Heart left ventricle (tissue), 16 donors: ENCODE data around the gene MGMT. TPM values are rescaled to one million over a fixed set of nuclear protein-coding genes. Genes with fewer than 3 reads are reported as not detected.

Experiments
- ATAC-seq, 4 donors: fragments of 200-7000 bp; cut with Tn5 transposase; one replicate each; pipeline ENCODE4 v1.9.1; 2020 to 2022; ENCODE audit warnings: moderate library complexity in 4 of 4, mild to moderate bottlenecking in 3 of 4, moderate number of reproducible peaks in 1 of 4
- DNase-seq, 5 donors: peaks; one replicate each; pipeline ENCODE4 v3.0.0-alpha.2; 2020
- H3K27ac ChIP-seq, 12 donors: fragments of 200-600 bp; sonication (generic) in 4 of 12; one replicate each; pipeline versions ENCODE4 v1.5.0 to v1.8.0; 2016 to 2022; ENCODE audit warnings: mild to moderate bottlenecking in 2 of 12
- H3K27me3 ChIP-seq, 9 donors: fragments of 200-600 bp; sonication (generic) in 2 of 9; one replicate each; pipeline versions ENCODE4 v1.5.1 to v1.8.0; 2016 to 2022; ENCODE audit warnings: mild to moderate bottlenecking in 3 of 9
- H3K36me3 ChIP-seq, 9 donors: fragments of 200-600 bp; sonication (generic) in 2 of 9; one replicate each; pipeline versions ENCODE4 v1.5.0 to v1.8.0; 2018 to 2022; ENCODE audit warnings: mild to moderate bottlenecking in 2 of 9
- H3K4me1 ChIP-seq, 12 donors: fragments of 200-600 bp; sonication (generic) in 4 of 12; one replicate each; pipeline versions ENCODE4 v1.5.0 to v1.8.0; 2016 to 2022; ENCODE audit warnings: mild to moderate bottlenecking in 3 of 12
- H3K4me3 ChIP-seq, 12 donors: fragments of 200-600 bp; sonication (generic) in 4 of 12; one replicate each; pipeline versions ENCODE4 v1.5.0 to v1.8.0; 2017 to 2022; ENCODE audit warnings: mild to moderate bottlenecking in 9 of 12, moderate library complexity in 4 of 12
- H3K9me3 ChIP-seq, 12 donors: fragments of 200-600 bp; sonication (generic) in 4 of 12; one replicate each; pipeline versions ENCODE4 v1.5.0 to v1.8.0; 2016 to 2022; ENCODE audit warnings: mild to moderate bottlenecking in 1 of 12
- POLR2A ChIP-seq, 2 donors: fragments of 450-650 bp; IDR thresholded peaks; one replicate each; pipeline ENCODE4 v1.6.1; 2017; ENCODE audit warnings: antibody characterized with exemption in 2 of 2, mild to moderate bottlenecking in 2 of 2, moderate library complexity in 2 of 2
- WGBS, 4 donors: extraction: QIAGEN DNeasy Blood & Tissue Kit in 2 of 4; methylation state at CpG; one replicate each; pipeline versions ENCODE4 v1.1.5 to v1.1.7; 2013 to 2018; 5-methylcytosine and 5-hydroxymethylcytosine counted together
- intact Hi-C, 10 donors: fragments of 100-400 bp; cut with DNase I; formaldehyde crosslinking; loops; one replicate each; pipeline versions ENCODE4 v1.11.1 to v1.14.2; 2022
- polyA plus RNA-seq, 2 donors: library from polyadenylated mRNA; stranded (reverse); fragments of 200-250 nt; gene quantifications; one replicate each; pipeline ENCODE4 v1.2.3, GENCODE V29; 2013
- total RNA-seq, 9 donors: library from RNA; depleted of rRNA in 2 of 9; stranded (reverse); fragments of >200 nt in 2 of 9; fragmentation: NEBNext Ultra II Directional in 3 of 9; extraction: Animal tissue kit (Norgen Biotek cat#: 25700) in 3 of 9; gene quantifications; one replicate each; pipeline versions ENCODE4 v1.1.0 to v1.2.4, GENCODE V29; 2016 to 2023
- TF ChIP-seq, protein P1 (sequence below), 12 donors: fragments of 200-600 bp; sonication (generic) in 4 of 12; IDR thresholded peaks; one replicate each; pipeline versions ENCODE4 v1.5.0 to v1.8.0; 2018 to 2022; ENCODE audit warnings: antibody characterized with exemption in 12 of 12, mild to moderate bottlenecking in 5 of 12
- donor health status: ischemic (EF 13 %, LVEDD 7.1; RV severe dilation, severe dysfunction).
- donor health status: healthy with polysubstance abuse.
- donor health status: DM: no; HTN: yes; CAD: no.
- donor health status: DM: no; HTN: no; CAD: no.
- donor health status: ischemic (EF 25% LVEDD 6.9; RV normal size, moderate dysfunction).
- donor health status: ischemic (EF 25% LVEDD 5.7; RV mildly dilated, moderate dysfunction).
- donor health status: healthy.
- donor health status: DM: yes; HTN: yes; CAD: no.
- donor health status: ischemic (EF 35%, LVEDD 5.7; RV mildly dilated, moderate dysfunction).
- donor health status: nonischemic (EF 11% LVEDD 7.7; RV severe dilation, severe dysfunction).
- donor health status: DM: yes; HTN: yes; CAD: no.
- donor health status: PGD.
- donor health status: ischemic (EF 29% LVEDD 5.4; RV normal size, mild dysfunction).
- donor health status: nonischemic (EF 23%, LVEDD 6.1; RV moderate dilation, normal function).

Gene MGMT
- total and polyA plus RNA-seq, 11 donors, result 6.2 to 25.3 (median 11.6) TPM

GRCh38 chr10:129741978-129742741 lies 275.1 kb downstream of the MGMT start:
- H3K9me3 ChIP-seq, result peaks cover 0 to 22% (median 0%) of the 10 kb centered on the region in 12 donors
- no peaks in the 10 kb centered on the region for H3K27me3 ChIP-seq
- H3K4me1 ChIP-seq, result no peaks in the 10 kb centered on the region
- intact Hi-C loops, result no loop called here
- H3K27ac ChIP-seq, result no peak overlapping the region
- ATAC-seq (no peak), DNase-seq (no peak)
- TF ChIP-seq POLR2A (IDR thresholded peaks at IDR 0.05), result no peak
- TF ChIP-seq, protein P1, sequence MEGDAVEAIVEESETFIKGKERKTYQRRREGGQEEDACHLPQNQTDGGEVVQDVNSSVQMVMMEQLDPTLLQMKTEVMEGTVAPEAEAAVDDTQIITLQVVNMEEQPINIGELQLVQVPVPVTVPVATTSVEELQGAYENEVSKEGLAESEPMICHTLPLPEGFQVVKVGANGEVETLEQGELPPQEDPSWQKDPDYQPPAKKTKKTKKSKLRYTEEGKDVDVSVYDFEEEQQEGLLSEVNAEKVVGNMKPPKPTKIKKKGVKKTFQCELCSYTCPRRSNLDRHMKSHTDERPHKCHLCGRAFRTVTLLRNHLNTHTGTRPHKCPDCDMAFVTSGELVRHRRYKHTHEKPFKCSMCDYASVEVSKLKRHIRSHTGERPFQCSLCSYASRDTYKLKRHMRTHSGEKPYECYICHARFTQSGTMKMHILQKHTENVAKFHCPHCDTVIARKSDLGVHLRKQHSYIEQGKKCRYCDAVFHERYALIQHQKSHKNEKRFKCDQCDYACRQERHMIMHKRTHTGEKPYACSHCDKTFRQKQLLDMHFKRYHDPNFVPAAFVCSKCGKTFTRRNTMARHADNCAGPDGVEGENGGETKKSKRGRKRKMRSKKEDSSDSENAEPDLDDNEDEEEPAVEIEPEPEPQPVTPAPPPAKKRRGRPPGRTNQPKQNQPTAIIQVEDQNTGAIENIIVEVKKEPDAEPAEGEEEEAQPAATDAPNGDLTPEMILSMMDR (IDR thresholded peaks at IDR 0.05), result no peak
- 93 to 97% (median 96%) methylated on average over 16 to 19 of the region's 19 CpGs for WGBS, 4 donors
- H3K4me3 ChIP-seq, result no peak overlapping the region
- no peaks in the 10 kb centered on the region for H3K36me3 ChIP-seq

DNA sequence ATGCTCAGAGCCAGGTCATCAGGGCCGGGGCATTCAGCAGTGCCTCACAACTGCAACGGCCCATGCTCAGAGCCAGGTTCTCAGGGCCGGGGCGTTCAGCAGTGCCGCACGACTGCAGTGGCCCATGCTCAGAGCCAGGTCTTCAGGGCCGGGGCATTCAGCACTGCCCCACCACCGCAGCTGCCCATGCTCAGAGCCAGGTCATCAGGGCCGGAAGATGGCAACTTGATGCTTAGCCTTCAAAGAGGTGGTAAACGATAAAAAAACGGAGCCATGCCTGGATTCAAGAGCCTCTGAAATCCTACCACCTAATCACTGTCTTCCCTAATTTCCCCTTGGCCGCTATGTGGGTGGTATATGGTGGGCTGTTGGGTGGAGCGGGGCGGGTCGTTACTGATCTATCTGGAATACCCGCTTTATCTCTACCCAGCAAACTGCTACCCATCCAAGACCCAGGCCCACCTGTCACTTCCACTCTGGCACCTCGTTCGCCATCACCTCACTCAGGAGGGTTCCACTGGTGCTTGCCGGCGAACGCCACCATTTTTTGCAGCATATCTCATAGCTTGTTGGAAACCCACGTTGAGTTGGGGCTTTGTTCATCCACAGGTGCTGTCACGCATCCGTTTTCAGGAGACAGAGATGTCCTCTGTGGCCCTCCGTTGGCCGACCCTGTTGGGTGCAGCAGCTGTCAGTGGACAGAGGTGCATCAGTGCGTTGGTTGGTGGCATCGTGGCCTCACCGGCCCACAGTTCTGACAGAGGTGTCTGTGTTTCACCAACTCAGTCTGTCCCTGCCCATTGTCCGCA lies 275.9 kb downstream of the MGMT start:
- ATAC-seq, result no peak
- TF ChIP-seq, protein P1 (IDR thresholded peaks at IDR 0.05), result no peak
- TF ChIP-seq POLR2A (IDR thresholded peaks at IDR 0.05), result no peak
- 96 to 98% (median 97%) methylated on average over 28 to 30 of the region's 30 CpGs for WGBS, 4 donors

GRCh38 chr10:129743738-129744133 lies 276.7 kb downstream of the MGMT start:
- H3K4me1 ChIP-seq, result no peaks in the 10 kb centered on the region
- TF ChIP-seq, protein P1 (IDR thresholded peaks at IDR 0.05), result no peak
- TF ChIP-seq POLR2A (IDR thresholded peaks at IDR 0.05), result no peak
- no peaks in the 10 kb centered on the region for H3K27me3 ChIP-seq
- H3K9me3 ChIP-seq, result peaks cover 0 to 34% (median 11%) of the 10 kb centered on the region in 12 donors
- DNase-seq (no peak), ATAC-seq (no peak)
- intact Hi-C loops, result no loop called here
- WGBS, 4 donors, result 96 to 99% (median 97%) methylated on average over 6 to 7 of the region's 7 CpGs
- H3K27ac ChIP-seq, result no peak overlapping the region
- H3K4me3 ChIP-seq, result no peak overlapping the region
- no peaks in the 10 kb centered on the region for H3K36me3 ChIP-seq

More for the DNA sequence above, 275.9 kb downstream of the MGMT start:
- H3K27me3 ChIP-seq, result no peaks in the 10 kb centered on the region
- DNase-seq, result no peak
- H3K36me3 ChIP-seq, result no peaks in the 10 kb centered on the region
- H3K27ac ChIP-seq, result no peak overlapping the region
- H3K4me1 ChIP-seq, result no peaks in the 10 kb centered on the region
- no peak overlapping the region for H3K4me3 ChIP-seq
- intact Hi-C loops, result no loop called here
- H3K9me3 ChIP-seq, result peaks cover 0 to 30% (median 5%) of the 10 kb centered on the region in 12 donors
